ENCODE measurements around the gene PLCL2.

PLCL2 gene

GRCh38 chr3:17129556-17129955, 244.8 kb downstream of the PLCL2 start:
- no peak overlapping the region for H3K9ac ChIP-seq (ENCODE audit: insufficient read length)
- no peaks in the 10 kb centered on the region for H3K9me3 ChIP-seq (ENCODE audit: low read depth, low read length)
- H3K27ac ChIP-seq = no peak overlapping the region
- no peak for TF ChIP-seq FOXP2 (optimal IDR thresholded peaks at IDR 0.05; ENCODE audit: control extremely low read depth, extremely low read length, insufficient read depth)
- TF ChIP-seq EZH2 (IDR thresholded peaks at IDR 0.05) = no peak
- no peak for TF ChIP-seq POLR2AphosphoS5 (IDR thresholded peaks at IDR 0.05; ENCODE audit: borderline replicate concordance, low read depth, low read length)
- no peak overlapping the region for H3K4me3 ChIP-seq
- no peak for DNase-seq (ENCODE audit: low read depth, low spot score)
- no peaks in the 10 kb centered on the region for H3K36me3 ChIP-seq (ENCODE audit: insufficient read depth, low read length)

GRCh38 chr3:17130956-17131355, 246.2 kb downstream of the PLCL2 start:
- Histone ChIP-seq H3K27ac (no peak overlapping the region), H3K9ac (ENCODE audit: insufficient read length) (no peak overlapping the region), H3K36me3 (ENCODE audit: insufficient read depth, low read length) (no peaks in the 10 kb centered on the region), H3K9me3 (ENCODE audit: low read depth, low read length) (no peaks in the 10 kb centered on the region), H3K4me3 (no peak overlapping the region)
- TF ChIP-seq FOXP2 (optimal IDR thresholded peaks at IDR 0.05; ENCODE audit: control extremely low read depth, extremely low read length, insufficient read depth) (no peak), POLR2AphosphoS5 (IDR thresholded peaks at IDR 0.05; ENCODE audit: borderline replicate concordance, low read depth, low read length) (no peak), EZH2 (IDR thresholded peaks at IDR 0.05) (no peak)
- no peak for DNase-seq (ENCODE audit: low read depth, low spot score)

- H3K27ac ChIP-seq = no peak overlapping the region
- H3K36me3 ChIP-seq (ENCODE audit: insufficient read depth, low read length) = no peaks in the 10 kb centered on the region
- H3K9me3 ChIP-seq (ENCODE audit: low read depth, low read length) = no peaks in the 10 kb centered on the region
- no peak overlapping the region for H3K4me3 ChIP-seq
- TF ChIP-seq FOXP2 (optimal IDR thresholded peaks at IDR 0.05; ENCODE audit: control extremely low read depth, extremely low read length, insufficient read depth) = no peak
- TF ChIP-seq EZH2 (IDR thresholded peaks at IDR 0.05) = no peak
- no peak for TF ChIP-seq POLR2AphosphoS5 (IDR thresholded peaks at IDR 0.05; ENCODE audit: borderline replicate concordance, low read depth, low read length)
- H3K9ac ChIP-seq (ENCODE audit: insufficient read length) = no peak overlapping the region
- no peak for DNase-seq (ENCODE audit: low read depth, low spot score)
Observed at GRCh38 chr3:17132286-17133115, 247.7 kb downstream of the PLCL2 start.

GRCh38 chr3:17133632-17134545, 249.1 kb downstream of the PLCL2 start:
- Histone ChIP-seq H3K4me3 (no peak overlapping the region), H3K36me3 (ENCODE audit: insufficient read depth, low read length) (no peaks in the 10 kb centered on the region), H3K9ac (ENCODE audit: insufficient read length) (no peak overlapping the region), H3K9me3 (ENCODE audit: low read depth, low read length) (no peaks in the 10 kb centered on the region), H3K27ac (no peak overlapping the region)
- DNase-seq (ENCODE audit: low read depth, low spot score) = no peak
- TF ChIP-seq POLR2AphosphoS5 (IDR thresholded peaks at IDR 0.05; ENCODE audit: borderline replicate concordance, low read depth, low read length) = no peak

GRCh38 chr3:17135696-17136095, 250.9 kb downstream of the PLCL2 start:
- Histone ChIP-seq H3K4me3 (no peak overlapping the region), H3K9me3 (ENCODE audit: low read depth, low read length) (no peaks in the 10 kb centered on the region), H3K36me3 (ENCODE audit: insufficient read depth, low read length) (no peaks in the 10 kb centered on the region), H3K27ac (no peak overlapping the region), H3K9ac (ENCODE audit: insufficient read length) (no peak overlapping the region)
- DNase-seq (ENCODE audit: low read depth, low spot score) = no peak
- TF ChIP-seq POLR2AphosphoS5 (IDR thresholded peaks at IDR 0.05; ENCODE audit: borderline replicate concordance, low read depth, low read length) = no peak
- no peak for TF ChIP-seq FOXP2 (optimal IDR thresholded peaks at IDR 0.05; ENCODE audit: control extremely low read depth, extremely low read length, insufficient read depth)
- TF ChIP-seq EZH2 (IDR thresholded peaks at IDR 0.05) = no peak

- Histone ChIP-seq H3K9me3 (ENCODE audit: low read depth, low read length) (no peaks in the 10 kb centered on the region), H3K4me3 (no peak overlapping the region), H3K36me3 (ENCODE audit: insufficient read depth, low read length) (no peaks in the 10 kb centered on the region), H3K27ac (no peak overlapping the region), H3K9ac (ENCODE audit: insufficient read length) (no peak overlapping the region)
- no peak for TF ChIP-seq EZH2 (IDR thresholded peaks at IDR 0.05)
- TF ChIP-seq FOXP2 (optimal IDR thresholded peaks at IDR 0.05; ENCODE audit: control extremely low read depth, extremely low read length, insufficient read depth) = no peak
- no peak for TF ChIP-seq POLR2AphosphoS5 (IDR thresholded peaks at IDR 0.05; ENCODE audit: borderline replicate concordance, low read depth, low read length)
- no peak for DNase-seq (ENCODE audit: low read depth, low spot score)
Observed at GRCh38 chr3:17136136-17136721, 251.5 kb downstream of the PLCL2 start.

GRCh38 chr3:17137321-17137826, 252.6 kb downstream of the PLCL2 start:
- Histone ChIP-seq H3K27ac (no peak overlapping the region), H3K9me3 (ENCODE audit: low read depth, low read length) (no peaks in the 10 kb centered on the region), H3K4me3 (no peak overlapping the region), H3K36me3 (ENCODE audit: insufficient read depth, low read length) (no peaks in the 10 kb centered on the region), H3K9ac (ENCODE audit: insufficient read length) (no peak overlapping the region)
- TF ChIP-seq POLR2AphosphoS5 (IDR thresholded peaks at IDR 0.05; ENCODE audit: borderline replicate concordance, low read depth, low read length) (no peak), FOXP2 (optimal IDR thresholded peaks at IDR 0.05; ENCODE audit: control extremely low read depth, extremely low read length, insufficient read depth) (no peak), EZH2 (IDR thresholded peaks at IDR 0.05) (no peak)
- DNase-seq (ENCODE audit: low read depth, low spot score) = no peak

Data from SK-N-MC (cell line).